Kidney (tissue), 14 donors: ENCODE data around the gene CAMSAP2. TPM values are rescaled to one million over a fixed set of nuclear protein-coding genes. Genes with fewer than 3 reads are reported as not detected.

ENCODE experiments used
- DNase-seq, 5 donors: peaks; one replicate each; pipeline ENCODE4 v3.0.0-alpha.2; 2013 to 2020
- FAIRE-seq: peaks from 2 replicates; lab custom pipeline; 2012; peaks lifted over from hg19 to GRCh38; lab: Jason Lieb, UNC
- H3K27ac ChIP-seq, 2 donors: one replicate each; pipeline ENCODE4 v1.7.0; 2013; ENCODE audit warnings: low read depth in 2 of 2, low read length in 2 of 2, inconsistent platforms in 1 of 2
- H3K27me3 ChIP-seq: one replicate; pipeline ENCODE4 v1.7.1; 2013; ENCODE audit warnings: low read length, inconsistent platforms; ENCODE audit not compliant: control insufficient read depth, insufficient read depth
- H3K36me3 ChIP-seq, 3 donors: one replicate each; pipeline versions ENCODE4 v1.7.0 to v1.7.1; 2013; ENCODE audit warnings: low read length in 3 of 3, control low read depth in 1 of 3, inconsistent platforms in 1 of 3; ENCODE audit not compliant: insufficient read depth in 3 of 3, control insufficient read depth in 2 of 3
- H3K4me1 ChIP-seq, 3 donors: one replicate each; pipeline versions ENCODE4 v1.7.0 to v1.7.1; 2013; ENCODE audit warnings: low read length in 3 of 3, inconsistent platforms in 1 of 3, low read depth in 1 of 3; ENCODE audit not compliant: control insufficient read depth in 2 of 3, insufficient read depth in 2 of 3
- H3K4me3 ChIP-seq, 3 donors: one replicate each; pipeline versions ENCODE4 v1.7.0 to v1.8.1; 2013; ENCODE audit warnings: low read length in 3 of 3, control low read depth in 1 of 3, inconsistent platforms in 1 of 3
- H3K9ac ChIP-seq, 3 donors: one replicate each; pipeline versions ENCODE4 v1.7.0 to v1.7.1; 2013; ENCODE audit warnings: low read length in 3 of 3, control low read depth in 1 of 3, inconsistent platforms in 1 of 3
- H3K9me3 ChIP-seq, 3 donors: one replicate each; pipeline versions ENCODE4 v1.7.0 to v1.7.1; 2013; ENCODE audit warnings: low read length in 3 of 3, control low read depth in 1 of 3, inconsistent platforms in 1 of 3; ENCODE audit not compliant: control insufficient read depth in 2 of 3, insufficient read depth in 1 of 3
- CTCF ChIP-seq: IDR thresholded peaks from 3 replicates; pipeline ENCODE4 v1.5.1; 2012; ENCODE audit warnings: mild to moderate bottlenecking, moderate library complexity, borderline replicate concordance; ENCODE audit not compliant: insufficient read depth; ENCODE audit errors: extremely low read depth
- intact Hi-C: fragments of 100-400 bp; cut with DNase I; formaldehyde crosslinking; loops from one replicate; pipeline ENCODE4 v1.11.1; 2022
- polyA plus RNA-seq: library from polyadenylated mRNA; stranded (reverse); fragments of 350-450 nt; fragmentation: Illumina TruSeq; extraction: RNeasy Lipid Tissue Mini Kit (QIAGEN cat#74804); gene quantifications from one replicate; pipeline ENCODE4 v1.2.3, GENCODE V29; 2014; ENCODE audit warnings: low read depth, low replicate concordance; ENCODE audit not compliant: insufficient read depth
- total RNA-seq: library from RNA; stranded (reverse); fragmentation: NEBNext Ultra II Directional; extraction: Animal tissue kit (Norgen Biotek cat#: 25700); gene quantifications from one replicate; pipeline ENCODE4 v1.2.1, GENCODE V29; 2021
- donor health status: control.
- donor health status: control.
- donor health status: control.
- donor health status: control.
- donor health status: control.
- donor health status: DM: yes; HTN: yes; CAD: no.
- donor health status: Normal renal cell carcinoma (clear cell type).

CAMSAP2 gene
- total and polyA plus RNA-seq, 2 donors from 2014 or later, result 7.5 to 30.3 TPM

- TF ChIP-seq CTCF, result no peak
- no peak for DNase-seq
These were observed 130.7 kb downstream of the CAMSAP2 start for GRCh38 chr1:200869376-200869752.

GRCh38 chr1:200869753-200870391 lies 131.2 kb downstream of the CAMSAP2 start:
- no peaks in the 10 kb centered on the region for H3K36me3 ChIP-seq
- peaks cover 2% of the 10 kb centered on the region for H3K27me3 ChIP-seq
- H3K9me3 ChIP-seq, result no peaks in the 10 kb centered on the region
- H3K27ac ChIP-seq, result no peak overlapping the region
- intact Hi-C loops, result no loop called here
- no peak overlapping the region for H3K4me3 ChIP-seq
- no peak for DNase-seq
- no peak overlapping the region for H3K9ac ChIP-seq
- H3K4me1 ChIP-seq, result peaks cover 0 to 9% (median 0%) of the 10 kb centered on the region in 3 donors
- TF ChIP-seq CTCF, result no peak
- no peak for FAIRE-seq

More at GRCh38 chr1:200869376-200869752, 130.7 kb downstream of the CAMSAP2 start:
- Histone ChIP-seq H3K9me3 (no peaks in the 10 kb centered on the region), H3K9ac (no peak overlapping the region), H3K4me3 (no peak overlapping the region), H3K27ac (no peak overlapping the region), H3K27me3 (peaks cover 2% of the 10 kb centered on the region), H3K4me1 (peaks cover 0 to 9% (median 0%) of the 10 kb centered on the region in 3 donors), H3K36me3 (no peaks in the 10 kb centered on the region)
- intact Hi-C loops, result no loop called here
- no peak for FAIRE-seq

- Histone ChIP-seq H3K9me3 (no peaks in the 10 kb centered on the region), H3K4me1 (peaks cover 0 to 9% (median 0%) of the 10 kb centered on the region in 3 donors), H3K4me3 (peak within 1 kb of the TSS in 1 of 3 donors; percentile 37), H3K27me3 (peaks cover 2% of the 10 kb centered on the region), H3K36me3 (no peaks in the 10 kb centered on the region), H3K9ac (no peak within 1 kb of the TSS), H3K27ac (no peak within 1 kb of the TSS)
- DNase-seq (no peak), FAIRE-seq (no peak)
- intact Hi-C loops, result no loop called here
- no peak for TF ChIP-seq CTCF
These were observed 133.9 kb downstream of the CAMSAP2 start, which contains the start of gene GPR25 for GRCh38 chr1:200872446-200873115. TSS of gene GPR25 (plus strand) at chr1:200872981. CDS start at chr1:200873038, 57 bp downstream.
